ENCODE results near the gene CIT.
"Not testable (repeated sequence)": the region's sequence is repeated elsewhere in the genome, so short reads cannot be mapped to it uniquely, and the experiment has no call there.

The CIT gene

GRCh38 chr12:119727600-119728443 lies 149.3 kb downstream of the CIT start:
- no peak for DNase-seq

GRCh38 chr12:119725523-119725922 lies 151.6 kb downstream of the CIT start:
- DNase-seq, result no peak

DNA sequence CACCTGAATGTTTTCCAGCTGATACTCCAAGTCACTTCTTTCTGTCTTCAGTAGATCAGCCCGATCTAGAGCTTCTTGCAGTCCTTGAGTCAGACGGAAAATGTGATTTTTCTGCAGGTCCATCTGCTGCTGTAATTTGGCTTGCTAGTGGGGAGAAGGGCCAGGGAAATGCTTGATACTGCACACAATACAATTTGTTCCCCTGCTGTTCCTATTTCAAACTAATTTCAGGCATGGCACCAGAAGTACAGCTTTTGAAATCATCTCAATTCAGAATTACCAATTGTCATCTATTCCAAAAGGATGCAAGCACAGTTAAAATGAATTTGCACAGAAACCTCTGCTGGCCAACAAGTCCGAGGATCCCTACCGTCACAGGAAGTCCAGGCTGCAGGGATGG lies 155.8 kb downstream of the CIT start:
- DNase-seq, result no peak

DNA sequence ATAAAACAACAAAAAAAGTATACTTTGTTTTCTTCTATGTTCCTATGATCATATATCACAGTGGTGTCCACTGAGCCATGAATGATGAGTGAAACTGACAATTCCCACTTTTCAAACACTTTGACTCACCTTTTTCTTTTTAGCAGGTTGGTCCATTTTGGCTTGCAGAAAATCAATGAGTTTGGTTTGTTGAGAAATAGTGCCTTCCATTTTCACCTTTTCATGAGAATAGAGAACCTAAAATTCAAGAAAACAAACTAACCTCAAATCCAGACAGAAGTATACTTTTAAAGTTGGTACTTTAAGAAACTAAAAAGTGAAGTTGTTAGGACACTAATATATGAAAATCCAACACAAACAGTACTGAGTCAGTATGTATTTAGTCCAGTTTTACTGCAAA lies 156.8 kb downstream of the CIT start:
- no peak for DNase-seq

DNA sequence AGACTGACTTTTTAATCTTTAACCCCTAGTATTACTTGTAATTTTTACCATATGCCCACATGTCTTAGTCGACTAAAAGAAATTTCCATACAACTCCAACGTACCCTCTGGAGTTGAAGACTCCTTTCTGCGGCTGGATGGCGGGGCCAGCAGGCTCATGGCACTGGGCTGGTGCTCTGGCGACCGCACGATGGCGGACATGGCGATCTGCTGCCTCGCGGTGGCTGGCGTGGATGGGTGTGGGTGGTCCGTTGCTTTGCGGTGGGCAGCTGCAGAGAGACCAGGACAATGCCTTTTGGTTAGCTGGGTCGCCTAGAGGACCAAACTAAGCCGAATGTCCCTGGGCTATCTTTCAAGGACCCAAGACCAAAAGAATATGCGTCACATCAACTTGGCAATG lies 159.0 kb downstream of the CIT start:
- DNase-seq, result no peak

DNA sequence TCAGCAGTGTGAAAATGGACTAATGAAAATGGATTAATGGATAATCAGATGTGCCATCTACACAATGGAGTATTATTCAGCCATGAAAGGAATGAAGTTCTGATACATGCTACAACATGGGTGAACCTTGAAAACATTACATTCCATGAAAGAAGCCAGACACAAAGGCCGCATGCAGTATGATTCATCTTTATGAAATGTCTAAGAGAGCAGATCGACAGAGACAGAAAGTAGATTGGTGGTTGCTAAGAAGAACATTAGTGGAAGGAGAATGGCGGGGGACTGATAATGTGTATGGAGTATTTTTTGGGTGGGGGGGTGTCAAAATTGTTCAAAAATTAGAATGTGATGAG lies 161.9 kb downstream of the CIT start:
- no peak for DNase-seq

DNA sequence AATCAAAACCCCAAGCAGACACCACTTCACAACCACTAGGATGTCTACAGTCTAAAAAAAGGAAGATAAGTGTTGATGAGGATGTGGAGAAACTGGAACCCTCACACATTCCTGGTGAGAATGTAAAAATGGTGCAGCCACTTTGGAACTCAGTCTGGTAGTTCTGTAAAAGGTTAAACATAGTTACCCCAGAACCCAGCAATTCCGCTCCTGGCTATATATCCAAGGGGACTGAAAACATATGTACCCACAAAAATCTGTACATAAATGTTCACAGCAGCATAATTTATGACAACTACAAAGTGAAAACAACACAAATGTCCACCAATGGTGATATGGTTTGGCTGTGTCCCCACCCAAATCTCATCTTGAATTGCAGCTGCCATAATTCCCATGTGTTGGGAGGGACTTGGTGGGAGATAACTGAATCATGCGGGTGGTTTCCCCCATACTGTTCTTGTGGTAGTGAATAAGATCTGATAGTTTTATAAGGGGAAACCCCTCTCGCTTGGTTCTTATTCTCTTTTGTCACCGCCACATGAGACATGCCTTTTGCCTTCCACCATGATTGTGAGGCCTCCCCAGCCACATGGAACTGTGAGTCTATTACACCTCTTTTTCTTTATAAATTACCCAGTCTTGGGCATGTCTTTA lies 162.4 kb downstream of the CIT start:
- DNase-seq, result no peak

DNA sequence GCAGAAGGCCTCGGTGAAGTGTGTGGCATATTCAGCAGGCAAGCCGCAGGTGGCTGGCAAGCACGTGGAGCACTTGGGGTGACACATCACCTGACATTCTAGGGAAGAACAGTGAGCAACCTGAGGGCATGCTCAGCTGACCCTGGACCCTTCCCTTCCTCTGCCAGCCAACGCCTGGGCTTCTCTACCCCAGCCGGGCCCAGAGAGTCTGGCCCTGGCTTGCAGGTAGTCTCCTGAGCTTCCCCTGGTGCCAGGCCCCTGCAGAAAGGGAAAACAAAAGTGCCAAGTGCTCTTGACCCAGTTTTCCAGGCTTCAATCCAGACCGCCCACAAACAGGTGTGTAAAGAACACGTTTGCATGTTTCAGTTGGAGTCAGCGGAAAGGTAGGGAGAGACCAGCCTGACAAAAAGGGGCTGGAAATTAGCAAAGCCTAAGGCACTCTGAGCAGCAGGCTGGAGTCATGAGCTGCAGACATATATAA lies 163.5 kb downstream of the CIT start:
- DNase-seq, result no peak

GRCh38 chr12:119712721-119713120 lies 164.4 kb downstream of the CIT start:
- DNase-seq, result no peak

GRCh38 chr12:119711693-119712092 lies 165.4 kb downstream of the CIT start:
- no peak for DNase-seq

GRCh38 chr12:119710965-119711551 lies 166.1 kb downstream of the CIT start:
- DNase-seq, result no peak

DNA sequence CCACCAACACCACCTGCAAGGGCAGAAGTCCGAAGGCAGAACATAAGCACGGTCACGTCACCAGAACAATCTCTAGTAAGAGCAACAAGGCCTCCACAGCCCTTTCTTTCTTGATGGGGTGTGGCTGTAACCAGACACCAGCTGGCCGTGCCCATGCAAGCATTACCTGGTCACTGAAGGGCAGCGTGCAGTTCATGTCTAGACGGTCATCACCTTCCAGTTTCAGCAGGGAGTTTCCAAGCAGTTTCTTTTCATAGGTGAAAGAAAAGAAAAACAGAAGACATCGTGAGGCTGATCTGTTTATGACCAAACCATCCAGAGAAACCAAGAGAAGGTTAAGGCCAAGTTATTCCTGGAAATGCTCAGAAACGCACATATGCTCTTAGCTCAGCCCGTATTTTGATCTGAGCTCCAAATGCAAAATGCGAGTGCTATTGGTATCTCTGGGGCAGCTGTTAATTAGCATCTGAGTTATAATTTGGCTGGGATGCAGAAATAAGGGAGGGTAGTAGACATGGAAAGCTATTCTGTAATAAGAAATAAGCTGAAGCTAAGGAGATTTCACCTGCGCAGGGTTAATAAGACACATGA lies 166.7 kb downstream of the CIT start:
- no peak for DNase-seq

GRCh38 chr12:119706427-119706826 lies 170.7 kb downstream of the CIT start:
- not testable (repeated sequence) for DNase-seq

GRCh38 chr12:119705182-119705581 lies 171.9 kb downstream of the CIT start:
- no peak for DNase-seq

GRCh38 chr12:119704065-119704747 lies 172.9 kb downstream of the CIT start:
- no peak for DNase-seq

DNA sequence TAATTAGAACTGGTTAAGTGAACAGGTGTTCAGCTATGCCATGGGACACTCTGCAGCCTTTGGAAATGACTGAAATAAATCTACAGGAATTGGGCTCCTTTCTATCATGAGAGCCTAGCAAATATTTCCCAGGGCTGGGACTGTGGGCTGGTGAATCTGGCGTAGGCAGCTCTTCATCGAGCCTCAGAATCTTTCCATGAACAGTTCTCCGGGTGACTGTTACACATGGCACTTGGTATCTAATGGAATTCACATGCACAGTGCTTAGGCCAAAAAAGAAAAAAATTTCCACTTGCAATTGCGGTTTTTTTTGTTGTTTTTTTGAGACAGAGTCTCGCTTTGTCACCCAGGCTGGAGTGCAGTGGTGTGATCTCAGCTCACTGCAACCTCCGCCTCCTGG lies 177.0 kb downstream of the CIT start:
- no peak for DNase-seq

GRCh38 chr12:119699199-119699760 lies 177.8 kb downstream of the CIT start:
- DNase-seq, result no peak

DNA sequence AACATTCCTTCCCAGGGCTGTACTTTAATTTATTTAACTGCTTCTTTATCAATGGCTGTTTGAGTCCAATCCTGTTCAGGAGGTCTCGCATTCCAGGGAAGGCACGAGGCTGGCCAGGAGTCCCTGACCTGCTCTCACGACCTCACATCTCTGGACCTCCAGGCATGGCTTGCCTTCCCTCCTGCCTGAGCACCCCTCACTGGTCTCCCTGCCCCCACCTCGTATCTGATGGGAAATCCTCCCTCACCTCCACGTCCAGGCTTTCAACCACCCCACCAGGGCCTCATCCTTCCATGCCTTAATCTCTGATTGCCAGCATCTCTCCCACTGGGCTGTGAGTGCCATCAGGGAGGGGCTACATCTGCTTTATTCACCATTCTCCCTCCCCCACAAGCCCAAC lies 180.2 kb downstream of the CIT start:
- no peak for DNase-seq

- DNase-seq, result no peak
Measured at GRCh38 chr12:119695034-119695433, 182.1 kb downstream of the CIT start.

- DNase-seq, result no peak
Measured at GRCh38 chr12:119694111-119694510, 183.0 kb downstream of the CIT start.

GRCh38 chr12:119693511-119693910 lies 183.6 kb downstream of the CIT start:
- no peak for DNase-seq

GRCh38 chr12:119692997-119693396 lies 184.1 kb downstream of the CIT start:
- DNase-seq, result no peak

DNA sequence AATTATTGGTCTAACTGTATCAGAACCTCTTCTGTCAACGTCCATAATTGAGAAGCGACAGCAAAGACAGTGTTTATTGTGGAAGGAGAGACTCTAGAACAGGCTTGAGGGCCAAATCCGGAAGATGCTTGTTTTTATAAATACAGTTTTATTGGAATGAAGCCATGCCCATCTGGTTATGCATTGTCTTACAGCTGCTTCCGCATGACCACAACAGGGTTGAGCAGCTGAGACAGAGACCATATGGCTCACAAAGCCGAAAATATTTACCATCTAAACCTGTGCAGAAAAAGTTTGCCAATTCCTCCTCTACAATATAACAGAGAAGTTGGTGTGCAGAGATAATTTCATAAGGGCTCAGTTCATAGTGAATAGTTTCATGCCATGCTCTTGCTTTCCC lies 184.7 kb downstream of the CIT start:
- DNase-seq, result no peak

All from activated CD4-positive, alpha-beta T cell treated with anti-CD3 and anti-CD28 coated beads for 48 hours (primary cell).